ENCODE data around the gene SS18L1.

Gene SS18L1

GRCh38 chr20:62226707-62227590 is 83.4 kb downstream of the SS18L1 start:
- DNase-seq (ENCODE audit: insufficient read length, low spot score) (no peak), FAIRE-seq (no peak)
- TF ChIP-seq PAX5 (IDR thresholded peaks at IDR 0.05; ENCODE audit: insufficient read depth, low read length, severe bottlenecking) (no peak), SPI1 (IDR thresholded peaks at IDR 0.05; ENCODE audit: low read depth, low read length) (no peak), POU2F2 (IDR thresholded peaks at IDR 0.05; ENCODE audit: low read depth, low read length) (no peak), POLR2A (IDR thresholded peaks at IDR 0.05; ENCODE audit: low read depth, low read length) (no peak), POLR2AphosphoS5 (IDR thresholded peaks at IDR 0.05; ENCODE audit: low read depth, low read length) (no peak), TAF1 (IDR thresholded peaks at IDR 0.05; ENCODE audit: low read depth, low read length) (no peak)

GRCh38 chr20:62227591-62227976 is 84.0 kb downstream of the SS18L1 start:
- no peak for TF ChIP-seq POLR2A (IDR thresholded peaks at IDR 0.05; ENCODE audit: low read depth, low read length)
- no peak for TF ChIP-seq POU2F2 (IDR thresholded peaks at IDR 0.05; ENCODE audit: low read depth, low read length)
- no peak for TF ChIP-seq POLR2AphosphoS5 (IDR thresholded peaks at IDR 0.05; ENCODE audit: low read depth, low read length)
- TF ChIP-seq PAX5 (IDR thresholded peaks at IDR 0.05; ENCODE audit: insufficient read depth, low read length, severe bottlenecking): no peak
- TF ChIP-seq TAF1 (IDR thresholded peaks at IDR 0.05; ENCODE audit: low read depth, low read length): no peak
- TF ChIP-seq SPI1 (IDR thresholded peaks at IDR 0.05; ENCODE audit: low read depth, low read length): no peak
- FAIRE-seq: no peak
- DNase-seq (ENCODE audit: insufficient read length, low spot score): no peak

DNA sequence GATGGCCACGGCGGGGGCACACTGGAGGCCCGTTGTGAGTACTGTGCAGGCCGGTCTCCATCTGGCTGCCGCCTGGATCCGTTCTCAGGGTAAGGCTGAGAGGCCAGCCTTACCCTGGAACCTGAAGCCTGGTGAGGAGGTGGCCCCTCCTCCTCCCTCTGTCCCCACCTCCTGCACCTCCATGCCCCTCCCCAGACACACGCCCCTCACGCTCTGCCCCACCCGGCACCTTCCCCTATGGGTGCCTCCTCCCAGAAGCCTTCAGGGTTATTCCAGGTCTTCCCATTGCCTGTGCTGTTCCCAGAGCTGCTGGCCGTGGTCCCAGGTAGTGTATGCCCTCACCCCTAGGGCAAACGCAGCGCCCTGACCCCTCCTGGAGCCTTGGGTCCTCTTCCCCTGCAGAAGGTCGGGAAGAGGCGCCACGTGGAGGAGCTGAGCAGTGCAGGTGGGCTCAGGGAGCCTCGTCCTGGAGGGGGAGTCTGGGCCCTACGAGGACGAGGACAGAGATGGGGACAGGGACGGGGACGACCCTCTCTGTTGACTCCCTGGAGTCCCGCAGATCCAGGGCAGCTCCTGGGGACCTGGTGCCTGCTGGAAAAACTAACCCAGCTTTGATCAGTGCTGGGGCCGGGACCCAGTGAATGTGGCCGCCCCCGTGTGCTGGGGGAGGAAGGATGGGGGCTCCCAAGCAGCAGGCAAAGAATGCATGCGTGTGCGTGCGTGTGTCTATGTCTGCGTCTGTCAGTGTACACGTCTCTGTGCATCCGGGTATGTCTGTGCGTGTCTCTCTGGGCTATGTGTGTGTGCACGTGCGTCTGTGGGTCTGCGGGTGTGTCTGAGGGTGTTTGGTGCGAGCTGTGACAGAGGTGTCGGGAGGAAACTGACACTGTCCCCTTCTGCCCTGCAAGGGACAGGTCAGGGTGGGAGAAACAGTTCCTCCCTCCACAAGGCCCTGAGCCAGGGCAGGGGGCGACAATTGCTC is 84.7 kb downstream of the SS18L1 start:
- no peak for FAIRE-seq
- no peak for DNase-seq (ENCODE audit: insufficient read length, low spot score)
- no peak for TF ChIP-seq POLR2AphosphoS5 (IDR thresholded peaks at IDR 0.05; ENCODE audit: low read depth, low read length)
- TF ChIP-seq TAF1 (IDR thresholded peaks at IDR 0.05; ENCODE audit: low read depth, low read length): no peak
- no peak for TF ChIP-seq POLR2A (IDR thresholded peaks at IDR 0.05; ENCODE audit: low read depth, low read length)
- no peak for TF ChIP-seq PAX5 (IDR thresholded peaks at IDR 0.05; ENCODE audit: insufficient read depth, low read length, severe bottlenecking)

DNA sequence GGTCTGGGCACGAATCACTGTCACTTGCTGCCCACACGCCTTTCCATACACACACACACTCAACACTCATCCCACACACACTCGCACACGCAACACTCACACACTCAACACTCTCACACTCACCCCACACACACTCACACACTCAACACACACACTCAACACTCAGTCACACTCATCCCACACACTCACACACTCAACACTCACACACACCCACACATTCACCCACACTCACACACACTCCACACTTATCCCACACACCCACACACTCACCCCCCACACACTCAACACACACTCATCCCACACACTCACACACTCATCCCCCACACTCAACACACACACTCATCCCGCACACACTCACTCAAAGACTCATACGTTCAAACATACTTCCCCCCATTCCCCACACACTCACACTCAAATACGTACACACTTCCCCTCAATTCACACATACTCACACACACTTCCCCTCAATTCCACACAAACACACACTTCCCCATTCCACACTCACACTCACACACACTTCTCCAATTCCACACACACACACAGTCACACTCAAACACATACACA is 85.5 kb downstream of the SS18L1 start:
- no peak for TF ChIP-seq PAX5 (IDR thresholded peaks at IDR 0.05; ENCODE audit: insufficient read depth, low read length, severe bottlenecking)
- FAIRE-seq: peak; percentile 5

GRCh38 chr20:62229667-62230066 is 86.1 kb downstream of the SS18L1 start:
- DNase-seq (ENCODE audit: insufficient read length, low spot score) (no peak), FAIRE-seq (peak; percentile 23)
- TF ChIP-seq POU2F2 (IDR thresholded peaks at IDR 0.05; ENCODE audit: low read depth, low read length) (no peak), SPI1 (IDR thresholded peaks at IDR 0.05; ENCODE audit: low read depth, low read length) (0 out of 2 replicates have a peak, but pooled peaks have one; percentile 0)

More for the DNA sequence above, 85.5 kb downstream of the SS18L1 start:
- DNase-seq (ENCODE audit: insufficient read length, low spot score): no peak

DNA sequence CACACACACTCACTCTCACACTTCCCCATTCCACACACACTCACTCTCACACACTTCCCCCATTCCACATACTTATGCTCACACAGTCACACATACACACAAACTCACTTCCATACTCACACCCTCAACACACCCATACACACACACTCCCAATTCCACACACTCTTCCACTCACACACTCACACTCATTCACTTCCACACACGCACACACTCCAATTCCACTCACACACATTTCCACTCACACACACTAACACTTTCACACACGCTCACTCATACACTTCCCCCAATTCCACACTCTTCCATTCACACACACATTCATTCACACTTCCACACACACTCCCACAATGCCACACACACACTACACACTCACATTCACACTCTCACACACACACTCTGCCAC is 86.7 kb downstream of the SS18L1 start:
- no peak for DNase-seq (ENCODE audit: insufficient read length, low spot score)
- no peak for TF ChIP-seq POLR2AphosphoS5 (IDR thresholded peaks at IDR 0.05; ENCODE audit: low read depth, low read length)
- no peak for TF ChIP-seq POLR2A (IDR thresholded peaks at IDR 0.05; ENCODE audit: low read depth, low read length)
- no peak for TF ChIP-seq TAF1 (IDR thresholded peaks at IDR 0.05; ENCODE audit: low read depth, low read length)
- TF ChIP-seq POU2F2 (IDR thresholded peaks at IDR 0.05; ENCODE audit: low read depth, low read length): no peak
- TF ChIP-seq SPI1 (IDR thresholded peaks at IDR 0.05; ENCODE audit: low read depth, low read length): no peak
- no peak for TF ChIP-seq PAX5 (IDR thresholded peaks at IDR 0.05; ENCODE audit: insufficient read depth, low read length, severe bottlenecking)
- FAIRE-seq: no peak

GRCh38 chr20:62230696-62231095 is 87.1 kb downstream of the SS18L1 start:
- DNase-seq (ENCODE audit: insufficient read length, low spot score) (no peak), FAIRE-seq (no peak)
- TF ChIP-seq POLR2A (IDR thresholded peaks at IDR 0.05; ENCODE audit: low read depth, low read length): no peak
- TF ChIP-seq POLR2AphosphoS5 (IDR thresholded peaks at IDR 0.05; ENCODE audit: low read depth, low read length): no peak
- TF ChIP-seq SPI1 (IDR thresholded peaks at IDR 0.05; ENCODE audit: low read depth, low read length): no peak
- no peak for TF ChIP-seq TAF1 (IDR thresholded peaks at IDR 0.05; ENCODE audit: low read depth, low read length)
- TF ChIP-seq POU2F2 (IDR thresholded peaks at IDR 0.05; ENCODE audit: low read depth, low read length): no peak
- TF ChIP-seq PAX5 (IDR thresholded peaks at IDR 0.05; ENCODE audit: insufficient read depth, low read length, severe bottlenecking): no peak

GRCh38 chr20:62231292-62231691 is 87.7 kb downstream of the SS18L1 start:
- no peak for FAIRE-seq
- no peak for DNase-seq (ENCODE audit: insufficient read length, low spot score)
- no peak for TF ChIP-seq POLR2AphosphoS5 (IDR thresholded peaks at IDR 0.05; ENCODE audit: low read depth, low read length)
- no peak for TF ChIP-seq POLR2A (IDR thresholded peaks at IDR 0.05; ENCODE audit: low read depth, low read length)
- TF ChIP-seq PAX5 (IDR thresholded peaks at IDR 0.05; ENCODE audit: insufficient read depth, low read length, severe bottlenecking): no peak
- no peak for TF ChIP-seq TAF1 (IDR thresholded peaks at IDR 0.05; ENCODE audit: low read depth, low read length)
- no peak for TF ChIP-seq SPI1 (IDR thresholded peaks at IDR 0.05; ENCODE audit: low read depth, low read length)
- TF ChIP-seq POU2F2 (IDR thresholded peaks at IDR 0.05; ENCODE audit: low read depth, low read length): no peak
